Mesothelial cell of epicardium (in vitro differentiated cells): ENCODE measurements around the gene TYMP. TPM values are rescaled to one million over a fixed set of nuclear protein-coding genes. Genes with fewer than 3 reads are reported as not detected.

Experiments
- DNase-seq, 2 experiments: peaks; one replicate each; pipeline ENCODE4 v3.0.0; 2021; ENCODE audit warnings: low spot score in 2 of 2; ENCODE audit not compliant: unreplicated experiment in 2 of 2
- H3K27ac Mint-ChIP-seq: 2 replicates; pipeline ENCODE4 v1.8.0; 2021; ENCODE audit warnings: mixed read lengths
- H3K27me3 Mint-ChIP-seq: 2 replicates; pipeline ENCODE4 v1.8.0; 2021; ENCODE audit warnings: low read depth, mixed read lengths
- H3K36me3 Mint-ChIP-seq: 2 replicates; pipeline ENCODE4 v1.8.0; 2021; ENCODE audit warnings: mixed read lengths
- H3K4me1 Mint-ChIP-seq: 2 replicates; pipeline ENCODE4 v1.8.0; 2021; ENCODE audit warnings: mixed read lengths
- H3K4me3 Mint-ChIP-seq: 2 replicates; pipeline ENCODE4 v1.8.0; 2021; ENCODE audit warnings: mild to moderate bottlenecking, moderate library complexity, mixed read lengths
- H3K9me3 Mint-ChIP-seq: 2 replicates; pipeline ENCODE4 v1.8.0; 2021; ENCODE audit warnings: mixed read lengths
- CTCF ChIP-seq: fragments of 200-600 bp; sonication (generic); IDR thresholded peaks from one replicate; pipeline ENCODE4 v1.5.0; 2021; ENCODE audit warnings: antibody characterized with exemption; ENCODE audit not compliant: unreplicated experiment
- total RNA-seq: library from RNA; stranded (reverse); gene quantifications from 3 replicates; pipeline ENCODE4 v1.2.1, GENCODE V29; 2021

The TYMP gene
- total RNA-seq, 1 donor from 2014 or later = 9.3 TPM

DNA sequence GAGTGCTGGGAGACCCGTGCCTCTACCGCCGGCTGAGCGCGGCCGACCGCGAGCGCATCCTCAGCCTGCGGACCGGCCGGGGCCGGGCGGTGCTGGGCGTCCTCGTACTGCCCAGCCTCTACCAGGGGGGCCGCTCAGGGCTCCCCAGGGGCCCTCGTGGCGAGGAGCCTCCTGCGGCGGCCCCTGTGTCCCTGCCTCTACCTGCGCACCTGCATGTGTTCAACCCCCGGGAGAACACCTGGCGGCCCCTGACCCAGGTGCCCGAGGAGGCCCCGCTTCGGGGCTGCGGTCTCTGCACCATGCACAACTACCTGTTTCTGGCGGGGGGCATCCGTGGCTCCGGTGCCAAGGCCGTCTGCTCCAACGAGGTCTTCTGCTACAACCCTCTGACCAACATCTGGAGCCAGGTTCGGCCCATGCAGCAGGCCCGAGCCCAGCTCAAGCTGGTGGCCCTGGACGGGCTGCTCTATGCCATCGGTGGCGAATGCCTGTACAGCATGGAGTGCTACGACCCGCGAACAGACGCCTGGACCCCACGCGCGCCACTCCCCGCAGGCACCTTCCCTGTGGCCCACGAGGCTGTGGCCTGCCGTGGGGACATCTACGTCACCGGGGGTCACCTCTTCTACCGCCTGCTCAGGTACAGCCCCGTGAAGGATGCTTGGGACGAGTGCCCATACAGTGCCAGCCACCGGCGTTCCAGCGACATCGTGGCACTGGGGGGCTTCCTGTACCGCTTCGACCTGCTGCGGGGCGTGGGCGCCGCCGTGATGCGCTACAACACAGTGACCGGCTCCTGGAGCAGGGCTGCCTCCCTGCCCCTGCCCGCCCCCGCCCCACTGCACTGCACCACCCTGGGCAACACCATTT lies 19.3 kb upstream of the TYMP start:
- H3K9me3 Mint-ChIP-seq = no peaks in the 10 kb centered on the region
- no peak for DNase-seq
- H3K27me3 Mint-ChIP-seq = no peaks in the 10 kb centered on the region
- no peak overlapping the region for H3K4me3 Mint-ChIP-seq
- H3K36me3 Mint-ChIP-seq = no peaks in the 10 kb centered on the region
- TF ChIP-seq CTCF = no peak
- H3K4me1 Mint-ChIP-seq = peaks cover 13% of the 10 kb centered on the region
- no peak overlapping the region for H3K27ac Mint-ChIP-seq

DNA sequence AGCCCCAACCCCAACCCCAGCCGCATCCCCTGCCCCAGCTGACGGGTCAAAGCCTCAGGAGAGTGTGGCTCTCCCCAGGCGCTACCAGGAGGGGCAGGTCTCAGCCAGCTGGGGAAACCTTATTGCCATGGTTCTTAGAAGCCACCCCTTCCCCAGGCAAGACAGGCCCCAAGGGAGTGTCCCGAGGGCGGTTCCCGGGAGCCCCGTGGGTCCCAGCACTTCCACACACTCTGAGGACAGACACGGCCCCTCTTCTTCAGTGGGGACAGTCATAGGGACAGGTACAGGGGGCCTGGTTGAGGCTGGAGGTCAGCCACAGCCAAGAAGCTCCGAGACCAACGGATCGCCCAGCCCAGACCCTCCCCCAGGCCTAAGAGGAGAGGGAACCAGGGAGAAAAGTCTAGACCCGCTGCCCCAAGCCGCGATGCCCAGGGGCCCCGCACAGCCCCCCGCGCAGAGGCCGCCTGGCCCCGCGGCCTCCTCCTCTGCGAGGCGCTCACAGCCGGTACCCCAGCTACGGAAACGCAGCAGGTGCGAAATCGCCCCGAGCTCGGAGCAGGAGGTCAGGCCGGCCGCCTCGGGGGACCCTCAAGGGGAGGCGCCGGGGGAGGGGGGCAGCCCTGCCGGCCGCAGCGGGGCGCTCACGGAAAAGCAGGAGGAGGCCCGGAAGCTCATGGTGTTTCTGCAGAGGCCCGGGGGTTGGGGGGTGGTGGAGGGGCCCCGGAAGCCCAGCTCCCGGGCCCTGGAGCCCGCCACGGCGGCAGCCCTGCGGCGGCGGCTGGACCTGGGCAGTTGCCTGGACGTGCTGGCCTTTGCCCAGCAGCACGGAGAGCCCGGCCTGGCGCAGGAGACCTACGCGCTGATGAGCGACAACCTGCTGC lies 18.5 kb upstream of the TYMP start:
- Mint-ChIP-seq H3K36me3 (no peaks in the 10 kb centered on the region), H3K4me1 (peaks cover 13% of the 10 kb centered on the region), H3K4me3 (no peak overlapping the region), H3K27me3 (no peaks in the 10 kb centered on the region), H3K27ac (no peak overlapping the region), H3K9me3 (no peaks in the 10 kb centered on the region)
- no peak for TF ChIP-seq CTCF
- DNase-seq = no peak

GRCh38 chr22:50547263-50547985 lies 17.6 kb upstream of the TYMP start:
- Mint-ChIP-seq H3K4me3 (no peak overlapping the region), H3K27ac (no peak overlapping the region), H3K4me1 (peaks cover 13% of the 10 kb centered on the region), H3K36me3 (no peaks in the 10 kb centered on the region), H3K9me3 (no peaks in the 10 kb centered on the region), H3K27me3 (no peaks in the 10 kb centered on the region)
- DNase-seq = no peak
- no peak for TF ChIP-seq CTCF

DNA sequence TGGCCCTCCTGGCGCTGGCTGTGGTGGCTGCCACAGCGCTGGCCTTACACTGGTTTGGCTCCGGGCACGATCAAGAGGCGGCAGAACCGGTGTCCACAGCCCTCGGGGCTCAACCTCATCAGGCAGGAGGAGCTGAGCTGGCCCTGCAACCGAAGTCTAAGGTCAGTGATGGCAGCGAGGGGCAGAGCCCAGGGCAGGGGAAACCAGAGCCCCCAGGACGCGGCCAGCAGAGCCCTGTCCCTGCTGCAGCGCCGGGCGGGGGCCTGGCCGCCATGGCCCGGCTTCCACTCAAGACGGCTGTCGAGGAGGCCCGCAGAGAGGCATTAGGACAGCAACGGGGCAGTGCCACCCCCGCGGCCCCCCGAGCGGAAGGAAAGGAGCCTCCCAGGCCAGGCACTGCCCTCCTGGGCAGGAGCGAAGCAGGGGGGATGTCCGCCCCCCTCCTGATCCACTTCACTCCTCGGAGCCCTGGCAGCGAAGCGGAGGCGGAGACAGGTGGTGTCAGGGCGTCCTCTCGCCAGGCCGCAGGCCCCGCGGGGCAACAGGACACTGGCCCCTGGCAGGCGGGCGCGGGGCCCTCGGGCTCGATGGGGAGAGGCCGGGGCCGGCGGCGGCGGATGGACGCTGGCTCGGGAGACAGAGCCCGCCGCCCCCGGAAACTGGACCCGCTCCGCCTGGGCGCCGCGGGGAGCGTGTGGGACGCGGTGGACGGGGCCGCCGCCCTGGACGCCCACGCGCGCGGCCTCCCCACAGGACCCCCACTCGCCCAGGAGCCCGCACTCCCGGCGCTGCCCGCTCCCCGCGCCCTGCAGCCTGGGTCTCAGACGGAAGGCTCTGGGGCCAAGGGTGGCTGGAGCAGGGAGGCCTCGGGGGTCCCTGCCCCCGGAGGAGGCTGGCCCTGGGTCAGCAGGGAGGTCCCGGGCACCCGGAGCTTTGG lies 16.8 kb upstream of the TYMP start:
- no peaks in the 10 kb centered on the region for H3K27me3 Mint-ChIP-seq
- DNase-seq = no peak
- peaks cover 13% of the 10 kb centered on the region for H3K4me1 Mint-ChIP-seq
- no peak for TF ChIP-seq CTCF
- no peak overlapping the region for H3K27ac Mint-ChIP-seq
- no peaks in the 10 kb centered on the region for H3K9me3 Mint-ChIP-seq
- no peak overlapping the region for H3K4me3 Mint-ChIP-seq
- H3K36me3 Mint-ChIP-seq = no peaks in the 10 kb centered on the region
